ENCODE data around the gene DHTKD1.
"Not testable (repeated sequence)": the region's sequence is repeated elsewhere in the genome, so short reads cannot be mapped to it uniquely, and the experiment has no call there.

The DHTKD1 gene

DNA sequence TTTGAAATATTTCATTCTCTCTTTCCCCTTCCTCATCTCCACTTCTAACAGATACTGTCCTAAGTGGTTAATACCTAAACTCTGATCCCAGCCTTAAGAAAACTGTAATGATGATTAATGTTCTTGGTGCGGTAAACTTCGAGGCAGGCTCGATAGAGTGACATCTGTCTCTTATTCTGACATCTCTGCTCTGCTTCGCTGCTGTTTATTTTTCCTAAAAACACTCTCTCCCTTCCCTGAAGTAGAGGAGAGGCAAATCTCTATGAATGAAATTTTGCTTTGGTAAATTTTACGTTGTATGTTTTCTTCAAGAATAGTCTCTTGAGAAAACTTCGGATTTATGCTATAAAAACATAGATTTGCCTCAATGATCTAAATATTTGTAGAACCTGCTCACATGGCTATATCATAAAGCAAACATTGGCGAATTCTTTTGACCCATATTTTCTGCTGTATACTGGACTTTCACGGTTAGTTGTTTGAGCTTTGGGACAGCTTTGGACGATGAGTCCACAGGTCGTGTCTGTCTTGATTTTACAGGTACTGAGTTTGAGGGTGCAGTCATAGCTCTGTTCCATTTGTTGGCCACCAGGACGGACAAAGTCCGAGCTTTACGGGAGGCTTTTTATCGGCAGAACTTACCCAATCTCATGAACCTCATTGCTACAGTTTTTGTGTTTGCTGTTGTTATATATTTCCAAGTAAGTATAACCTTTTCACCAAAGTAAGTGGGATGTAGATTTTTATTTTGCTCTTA lies 87.8 kb downstream of the DHTKD1 start:
- DNase-seq = no peak

GRCh38 chr10:12158111-12158510 lies 89.4 kb downstream of the DHTKD1 start:
- no peak for DNase-seq

- DNase-seq = no peak
Measured at GRCh38 chr10:12160664-12161063, 91.9 kb downstream of the DHTKD1 start.

- no peak for DNase-seq
Measured at GRCh38 chr10:12162927-12163326, 94.2 kb downstream of the DHTKD1 start.

- no peak for DNase-seq
Measured at GRCh38 chr10:12164085-12164484, 95.3 kb downstream of the DHTKD1 start.

GRCh38 chr10:12165036-12165435 lies 96.3 kb downstream of the DHTKD1 start:
- no peak for DNase-seq

DNA sequence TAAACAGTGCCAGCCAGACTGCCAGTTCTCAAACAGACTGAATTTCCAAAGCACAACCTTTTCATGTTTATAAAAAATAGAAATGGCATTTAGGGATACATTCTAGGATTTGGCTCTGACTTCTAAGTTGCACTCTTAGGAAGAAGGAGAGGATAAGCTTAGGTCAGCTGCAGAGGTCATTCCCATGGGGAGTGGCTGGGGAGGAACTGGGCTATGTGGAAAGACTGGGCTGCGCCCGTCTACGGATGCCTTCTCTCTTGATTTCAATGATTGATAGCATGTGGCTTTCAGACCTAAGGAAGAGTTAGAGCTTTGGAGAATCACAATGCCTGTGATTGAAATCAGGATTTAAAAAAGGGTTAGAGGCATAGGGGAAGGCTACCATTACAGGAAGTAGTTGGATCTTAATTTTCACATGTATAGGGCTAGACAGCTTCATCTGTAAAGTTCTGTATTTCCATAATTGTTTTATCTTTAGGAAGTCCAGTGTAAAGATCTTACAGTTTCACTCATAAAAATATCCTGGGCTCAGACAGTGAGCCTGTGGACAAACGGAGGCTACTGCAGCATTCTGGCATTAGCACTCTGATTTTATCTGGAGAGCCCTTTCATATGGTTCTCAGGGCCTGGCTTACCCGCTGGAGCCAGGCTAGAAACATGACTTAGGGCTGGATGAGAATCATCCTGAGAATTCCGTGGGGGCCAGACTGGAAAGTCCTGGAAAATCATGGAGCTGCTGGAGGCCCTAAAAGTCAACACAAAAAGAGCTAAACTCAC lies 97.4 kb downstream of the DHTKD1 start:
- no peak for DNase-seq

DNA sequence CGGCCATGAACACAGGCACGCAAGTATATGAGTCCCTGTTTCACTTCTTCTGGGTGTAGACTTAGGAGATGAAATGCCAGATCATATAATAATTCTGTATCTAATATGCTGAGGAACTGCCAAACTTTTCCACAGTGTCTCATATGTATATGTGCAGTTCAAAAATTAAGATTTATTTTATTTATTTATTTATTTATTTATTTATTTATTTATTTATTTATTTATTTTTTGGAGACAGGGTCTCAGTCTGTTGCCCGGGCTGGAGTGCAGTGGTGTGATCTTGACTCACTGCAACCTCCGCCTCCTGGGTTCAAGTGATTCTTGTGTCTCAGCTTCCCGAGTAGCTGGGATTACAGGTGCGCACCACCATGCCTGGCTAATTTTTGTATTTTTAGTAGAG lies 102.8 kb downstream of the DHTKD1 start:
- DNase-seq = not testable (repeated sequence)

All from activated CD4-positive, alpha-beta T cell treated with anti-CD3 and anti-CD28 coated beads for 4 hours (primary cell).